Measurements from ENCODE around the gene GOLGA6L24. TPM values are rescaled to one million over a fixed set of nuclear protein-coding genes. Genes with fewer than 3 reads are reported as not detected.
"Not testable (repeated sequence)": the region's sequence is repeated elsewhere in the genome, so short reads cannot be mapped to it uniquely, and the experiment has no call there.

GOLGA6L24 gene
- total RNA-seq (not detected), polyA plus RNA-seq (0.05 TPM)
- long read RNA-seq, donor 1: 0 reads
- long read RNA-seq, donor 2: 0 reads
- long read RNA-seq, donor 3: 0 reads
- long read RNA-seq, donor 4: 0 reads

- H3K4me1 ChIP-seq (ENCODE audit: control insufficient read depth, insufficient read depth, low read length); ATAC-seq; H3K9me3 ChIP-seq (ENCODE audit: control insufficient read depth, low read length); H3K27me3 ChIP-seq (ENCODE audit: control insufficient read depth, insufficient read depth); intact Hi-C loops (cut with DNase I); DNase-seq; H3K27ac ChIP-seq (ENCODE audit: low read length); H3K4me3 ChIP-seq (ENCODE audit: low read length): not testable (repeated sequence)
- WGBS: no CpG with 5 or more reads among the region's 7 CpGs
These were observed at the start of gene GOLGA6L24 for GRCh38 chr15:28357984-28358383. TSS of gene GOLGA6L24 (minus strand) at chr15:28358084. CDS start at chr15:28358023, 61 bp downstream.

- WGBS: no CpG with 5 or more reads among the region's 64 CpGs
- H3K9me3 ChIP-seq (ENCODE audit: control insufficient read depth, low read length); H3K27ac ChIP-seq (ENCODE audit: low read length); H3K27me3 ChIP-seq (ENCODE audit: control insufficient read depth, insufficient read depth); H3K4me1 ChIP-seq (ENCODE audit: control insufficient read depth, insufficient read depth, low read length); H3K4me3 ChIP-seq (ENCODE audit: low read length); DNase-seq; intact Hi-C loops (cut with DNase I): not testable (repeated sequence)
- ATAC-seq: peak in 1 of 2 donors; percentile 39
These were observed 45.0 kb upstream of the GOLGA6L24 start for GRCh38 chr15:28402774-28403435.

- WGBS: 82% methylated on average over 2 of the region's 11 CpGs
- intact Hi-C loops (cut with DNase I): not testable (repeated sequence)
These were observed 38.1 kb upstream of the GOLGA6L24 start for GRCh38 chr15:28396022-28396421.

GRCh38 chr15:28380053-28380452 lies 22.2 kb upstream of the GOLGA6L24 start:
- 73% methylated on average over 2 of the region's 3 CpGs for WGBS
- H3K27me3 ChIP-seq (ENCODE audit: control insufficient read depth, insufficient read depth); H3K27ac ChIP-seq (ENCODE audit: low read length); H3K4me3 ChIP-seq (ENCODE audit: low read length); H3K4me1 ChIP-seq (ENCODE audit: control insufficient read depth, insufficient read depth, low read length); intact Hi-C loops (cut with DNase I); DNase-seq; ATAC-seq; H3K9me3 ChIP-seq (ENCODE audit: control insufficient read depth, low read length): not testable (repeated sequence)

More at GRCh38 chr15:28396022-28396421, 38.1 kb upstream of the GOLGA6L24 start:
- not testable (repeated sequence) for H3K27me3 ChIP-seq (ENCODE audit: control insufficient read depth, insufficient read depth); ATAC-seq; H3K4me1 ChIP-seq (ENCODE audit: control insufficient read depth, insufficient read depth, low read length); DNase-seq; H3K4me3 ChIP-seq (ENCODE audit: low read length); H3K9me3 ChIP-seq (ENCODE audit: control insufficient read depth, low read length); H3K27ac ChIP-seq (ENCODE audit: low read length)

GRCh38 chr15:28378364-28378763 lies 20.5 kb upstream of the GOLGA6L24 start, which contains the start of gene GOLGA8F:
TSS of gene GOLGA8F (plus strand) at chr15:28378664. CDS start at chr15:28378762, 98 bp downstream.
- H3K4me1 ChIP-seq (ENCODE audit: control insufficient read depth, insufficient read depth, low read length); H3K4me3 ChIP-seq (ENCODE audit: low read length); H3K27ac ChIP-seq (ENCODE audit: low read length); DNase-seq; H3K9me3 ChIP-seq (ENCODE audit: control insufficient read depth, low read length); intact Hi-C loops (cut with DNase I); ATAC-seq; H3K27me3 ChIP-seq (ENCODE audit: control insufficient read depth, insufficient read depth): not testable (repeated sequence)
- no CpG with 5 or more reads among the region's 8 CpGs for WGBS

- ATAC-seq; intact Hi-C loops (cut with DNase I); DNase-seq; H3K27ac ChIP-seq (ENCODE audit: low read length); H3K9me3 ChIP-seq (ENCODE audit: control insufficient read depth, low read length); H3K4me1 ChIP-seq (ENCODE audit: control insufficient read depth, insufficient read depth, low read length); H3K27me3 ChIP-seq (ENCODE audit: control insufficient read depth, insufficient read depth); H3K4me3 ChIP-seq (ENCODE audit: low read length): not testable (repeated sequence)
- 92% methylated on average over 13 of the region's 17 CpGs for WGBS
These were observed 7.6 kb upstream of the GOLGA6L24 start for GRCh38 chr15:28365502-28365901.

- H3K9me3 ChIP-seq (ENCODE audit: control insufficient read depth, low read length); ATAC-seq; H3K4me1 ChIP-seq (ENCODE audit: control insufficient read depth, insufficient read depth, low read length); H3K27me3 ChIP-seq (ENCODE audit: control insufficient read depth, insufficient read depth); H3K27ac ChIP-seq (ENCODE audit: low read length); intact Hi-C loops (cut with DNase I): not testable (repeated sequence)
- DNase-seq: peak in 1 of 3 donors; percentile 79
- WGBS: no CpG with 5 or more reads among the region's 52 CpGs
- peak within 1 kb of the TSS; percentile 56 for H3K4me3 ChIP-seq (ENCODE audit: low read length)
These were observed 35.7 kb downstream of the GOLGA6L24 start, which contains the start of gene HERC2 for GRCh38 chr15:28322129-28322588. TSS of gene HERC2 (minus strand) at chr15:28322179. CDS start at chr15:28321433, 746 bp downstream.

- intact Hi-C loops (cut with DNase I); H3K27ac ChIP-seq (ENCODE audit: low read length); ATAC-seq; DNase-seq; H3K9me3 ChIP-seq (ENCODE audit: control insufficient read depth, low read length); H3K4me1 ChIP-seq (ENCODE audit: control insufficient read depth, insufficient read depth, low read length); H3K27me3 ChIP-seq (ENCODE audit: control insufficient read depth, insufficient read depth): not testable (repeated sequence)
- H3K4me3 ChIP-seq (ENCODE audit: low read length): peak overlapping the region; percentile 56
- WGBS: under 1% methylated on average over 10 of the region's 39 CpGs
These were observed 36.4 kb downstream of the GOLGA6L24 start for GRCh38 chr15:28321358-28322078.

- H3K4me3 ChIP-seq (ENCODE audit: low read length); H3K27me3 ChIP-seq (ENCODE audit: control insufficient read depth, insufficient read depth); intact Hi-C loops (cut with DNase I); H3K27ac ChIP-seq (ENCODE audit: low read length); H3K9me3 ChIP-seq (ENCODE audit: control insufficient read depth, low read length); DNase-seq; ATAC-seq; H3K4me1 ChIP-seq (ENCODE audit: control insufficient read depth, insufficient read depth, low read length): not testable (repeated sequence)
- 100% methylated on average over 1 of the region's 1 CpG for WGBS
These were observed 38.2 kb downstream of the GOLGA6L24 start for GRCh38 chr15:28319725-28320124.

- H3K27ac ChIP-seq (ENCODE audit: low read length); DNase-seq; intact Hi-C loops (cut with DNase I); ATAC-seq; H3K27me3 ChIP-seq (ENCODE audit: control insufficient read depth, insufficient read depth); H3K9me3 ChIP-seq (ENCODE audit: control insufficient read depth, low read length); H3K4me3 ChIP-seq (ENCODE audit: low read length); H3K4me1 ChIP-seq (ENCODE audit: control insufficient read depth, insufficient read depth, low read length): not testable (repeated sequence)
- WGBS: 54% methylated on average over 1 of the region's 3 CpGs
These were observed 39.1 kb downstream of the GOLGA6L24 start for GRCh38 chr15:28318828-28319227.

- intact Hi-C loops (cut with DNase I): not testable (repeated sequence)
These were observed 39.8 kb downstream of the GOLGA6L24 start for GRCh38 chr15:28318122-28318521.

More at GRCh38 chr15:28318122-28318521, 39.8 kb downstream of the GOLGA6L24 start:
- not testable (repeated sequence) for H3K4me3 ChIP-seq (ENCODE audit: low read length); H3K9me3 ChIP-seq (ENCODE audit: control insufficient read depth, low read length); H3K27ac ChIP-seq (ENCODE audit: low read length); DNase-seq; H3K4me1 ChIP-seq (ENCODE audit: control insufficient read depth, insufficient read depth, low read length); H3K27me3 ChIP-seq (ENCODE audit: control insufficient read depth, insufficient read depth); ATAC-seq
- 94% methylated on average over 13 of the region's 13 CpGs for WGBS
